ENCODE results near the gene PATL2.

GRCh38 chr15:44719293-44719999 is 8.3 kb upstream of the PATL2 start:
- peak; percentile 98 for TF ChIP-seq POLR2A (IDR thresholded peaks at IDR 0.05; ENCODE audit: low read depth, low read length)
- TF ChIP-seq TAF1 (IDR thresholded peaks at IDR 0.05; ENCODE audit: low read depth, low read length) = no peak; the same call in 1 of the 2 replicates
- TF ChIP-seq POU2F2 (IDR thresholded peaks at IDR 0.05; ENCODE audit: low read depth, low read length) = peak; percentile 86
- peak; percentile 98 for TF ChIP-seq POLR2AphosphoS5 (IDR thresholded peaks at IDR 0.05; ENCODE audit: low read depth, low read length)

All from GM12891 (cell line).